NT2/D1 (cell line): ENCODE data around the gene FUCA1.

ENCODE experiments used
- SUZ12 ChIP-seq: IDR thresholded peaks from 2 replicates; pipeline ENCODE4 v1.6.1; 2011; ENCODE audit not compliant: insufficient read length, insufficient read depth; ENCODE audit errors: extremely low read depth
- ZNF274 ChIP-seq: IDR thresholded peaks from 2 replicates; pipeline ENCODE4 v1.6.1; 2011; ENCODE audit warnings: mild to moderate bottlenecking, low read depth, low read length

DNA sequence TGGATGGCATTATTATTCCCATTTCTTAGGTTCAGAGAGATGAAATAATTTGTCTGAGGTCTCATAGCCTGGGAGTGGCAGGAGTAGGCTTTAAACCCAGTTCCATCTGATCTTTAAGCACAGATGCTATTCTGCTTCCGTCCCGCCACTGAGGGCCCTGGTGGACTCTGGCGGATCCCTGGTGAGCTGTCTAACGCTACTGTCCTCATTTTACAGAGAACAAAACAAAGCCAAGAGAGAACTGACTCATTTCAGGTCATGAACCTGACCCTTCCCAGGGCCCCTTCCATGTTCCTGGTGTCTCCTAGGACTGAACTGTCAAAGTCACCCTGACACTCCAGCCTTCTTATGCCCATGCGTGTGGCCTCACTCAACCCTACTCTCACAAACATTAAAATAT, 64.4 kb downstream of the FUCA1 start:
- no peak for TF ChIP-seq ZNF274
- no peak for TF ChIP-seq SUZ12
